TTC549 (cell line): ENCODE data around the gene PHF13.

Experiments used
- FAIRE-seq: peaks from 2 replicates; lab custom pipeline; 2012; peaks lifted over from hg19 to GRCh38; lab: Jason Lieb, UNC

The PHF13 gene

GRCh38 chr1:6666696-6667095, 53.2 kb downstream of the PHF13 start:
- no peak for FAIRE-seq

GRCh38 chr1:6667139-6667538, 53.6 kb downstream of the PHF13 start:
- FAIRE-seq = no peak

DNA sequence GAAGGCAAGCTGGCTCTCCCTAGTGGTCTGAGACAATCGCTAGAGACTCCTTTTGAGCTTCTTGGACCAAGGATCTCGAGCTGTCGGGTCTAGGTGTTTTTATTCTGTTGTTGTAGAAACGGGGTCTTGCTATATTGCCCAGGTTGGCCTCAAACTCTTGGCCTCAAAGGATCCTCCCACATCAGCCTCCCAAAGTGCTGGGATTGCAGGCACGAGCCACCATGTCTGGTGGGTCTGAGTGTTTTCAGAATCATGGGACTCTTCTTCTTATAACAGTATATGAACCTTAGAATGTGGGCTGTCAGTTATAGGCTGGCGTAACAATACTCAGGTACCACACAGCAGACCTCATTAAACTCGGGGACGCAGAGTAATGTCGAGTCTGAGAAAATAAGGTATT, 55.0 kb downstream of the PHF13 start:
- FAIRE-seq = no peak

GRCh38 chr1:6672558-6672957, 59.0 kb downstream of the PHF13 start:
- FAIRE-seq = no peak
